Measurements from ENCODE around the gene REM1.
"Not testable (repeated sequence)": the region's sequence is repeated elsewhere in the genome, so short reads cannot be mapped to it uniquely, and the experiment has no call there.

REM1 gene

GRCh38 chr20:31496761-31497295, 21.7 kb downstream of the REM1 start:
- TF ChIP-seq POLR2A (IDR thresholded peaks at IDR 0.05; ENCODE audit: low read length) (no peak), GATA1 (IDR thresholded peaks at IDR 0.05; ENCODE audit: low read depth, low read length) (no peak)

GRCh38 chr20:31497838-31498540, 22.9 kb downstream of the REM1 start:
- no peak for TF ChIP-seq GATA1 (IDR thresholded peaks at IDR 0.05; ENCODE audit: low read depth, low read length)
- TF ChIP-seq POLR2A (IDR thresholded peaks at IDR 0.05; ENCODE audit: low read length), result no peak
- peak; percentile 40 to 42 for DNase-seq

More at GRCh38 chr20:31496761-31497295, 21.7 kb downstream of the REM1 start:
- DNase-seq, result no peak

GRCh38 chr20:31500527-31500926, 25.4 kb downstream of the REM1 start:
- TF ChIP-seq GATA1 (IDR thresholded peaks at IDR 0.05; ENCODE audit: low read depth, low read length) (no peak), POLR2A (IDR thresholded peaks at IDR 0.05; ENCODE audit: low read length) (no peak)
- no peak for DNase-seq

- peak; percentile 75 to 86 for DNase-seq
Observed at GRCh38 chr20:31502884-31503673, 28.0 kb downstream of the REM1 start.

- TF ChIP-seq POLR2A (IDR thresholded peaks at IDR 0.05; ENCODE audit: low read length), result no peak
- no peak for TF ChIP-seq GATA1 (IDR thresholded peaks at IDR 0.05; ENCODE audit: low read depth, low read length)
- no peak for DNase-seq
Observed at GRCh38 chr20:31505903-31506302, 30.8 kb downstream of the REM1 start.

- DNase-seq, result peak in 1 of 2 experiments; percentile 10
- TF ChIP-seq GATA1 (IDR thresholded peaks at IDR 0.05; ENCODE audit: low read depth, low read length) (no peak), POLR2A (IDR thresholded peaks at IDR 0.05; ENCODE audit: low read length) (no peak)
Observed at GRCh38 chr20:31508517-31509244, 33.6 kb downstream of the REM1 start.

- DNase-seq, result peak; percentile 96 to 98
- TF ChIP-seq GATA1 (IDR thresholded peaks at IDR 0.05; ENCODE audit: low read depth, low read length) (no peak), POLR2A (IDR thresholded peaks at IDR 0.05; ENCODE audit: low read length) (peak; percentile 85)
Observed at GRCh38 chr20:31514154-31515071, 39.3 kb downstream of the REM1 start, which contains the start of gene HM13. HM13 (plus strand) TSS chr20:31514442; CDS start chr20:31514552, 110 bp downstream.

- TF ChIP-seq POLR2A (IDR thresholded peaks at IDR 0.05; ENCODE audit: low read length) (no peak), GATA1 (IDR thresholded peaks at IDR 0.05; ENCODE audit: low read depth, low read length) (no peak)
- no peak for DNase-seq
Observed at GRCh38 chr20:31515072-31515774, 40.1 kb downstream of the REM1 start.

GRCh38 chr20:31515775-31516107, 40.7 kb downstream of the REM1 start:
- peak; percentile 19 to 24 for DNase-seq
- TF ChIP-seq POLR2A (IDR thresholded peaks at IDR 0.05; ENCODE audit: low read length), result no peak
- no peak for TF ChIP-seq GATA1 (IDR thresholded peaks at IDR 0.05; ENCODE audit: low read depth, low read length)

GRCh38 chr20:31516166-31516565, 41.1 kb downstream of the REM1 start:
- no peak for TF ChIP-seq POLR2A (IDR thresholded peaks at IDR 0.05; ENCODE audit: low read length)
- TF ChIP-seq GATA1 (IDR thresholded peaks at IDR 0.05; ENCODE audit: low read depth, low read length), result no peak
- DNase-seq, result no peak

- DNase-seq, result no peak
Observed at GRCh38 chr20:31516651-31517050, 41.6 kb downstream of the REM1 start.

GRCh38 chr20:31517373-31517772, 42.3 kb downstream of the REM1 start:
- TF ChIP-seq GATA1 (IDR thresholded peaks at IDR 0.05; ENCODE audit: low read depth, low read length) (no peak), POLR2A (IDR thresholded peaks at IDR 0.05; ENCODE audit: low read length) (no peak)
- peak; percentile 34 to 39 for DNase-seq

More at GRCh38 chr20:31516651-31517050, 41.6 kb downstream of the REM1 start:
- TF ChIP-seq GATA1 (IDR thresholded peaks at IDR 0.05; ENCODE audit: low read depth, low read length) (no peak), POLR2A (IDR thresholded peaks at IDR 0.05; ENCODE audit: low read length) (no peak)

GRCh38 chr20:31521267-31521666, 46.2 kb downstream of the REM1 start:
- not testable (repeated sequence) for DNase-seq
